ENCODE results near the gene CCDC77.

The CCDC77 gene

GRCh38 chr12:467591-467990 lies 66.1 kb downstream of the CCDC77 start:
- no peak for DNase-seq (ENCODE audit: low read depth, low spot score)
- H3K9me3 ChIP-seq (ENCODE audit: low read depth, low read length) = no peaks in the 10 kb centered on the region

GRCh38 chr12:468671-469389 lies 67.4 kb downstream of the CCDC77 start:
- TF ChIP-seq EZH2 (IDR thresholded peaks at IDR 0.05) = no peak
- TF ChIP-seq POLR2AphosphoS5 (IDR thresholded peaks at IDR 0.05; ENCODE audit: borderline replicate concordance, low read depth, low read length) = no peak
- no peak for TF ChIP-seq FOXP2 (optimal IDR thresholded peaks at IDR 0.05; ENCODE audit: control extremely low read depth, extremely low read length, insufficient read depth)
- no peak overlapping the region for H3K27ac ChIP-seq
- no peaks in the 10 kb centered on the region for H3K36me3 ChIP-seq (ENCODE audit: insufficient read depth, low read length)
- no peak overlapping the region for H3K4me3 ChIP-seq
- H3K9me3 ChIP-seq (ENCODE audit: low read depth, low read length) = no peaks in the 10 kb centered on the region
- no peak for DNase-seq (ENCODE audit: low read depth, low spot score)
- H3K9ac ChIP-seq (ENCODE audit: insufficient read length) = no peak overlapping the region

More at GRCh38 chr12:467591-467990, 66.1 kb downstream of the CCDC77 start:
- TF ChIP-seq FOXP2 (optimal IDR thresholded peaks at IDR 0.05; ENCODE audit: control extremely low read depth, extremely low read length, insufficient read depth) (no peak), EZH2 (IDR thresholded peaks at IDR 0.05) (no peak), POLR2AphosphoS5 (IDR thresholded peaks at IDR 0.05; ENCODE audit: borderline replicate concordance, low read depth, low read length) (no peak)
- Histone ChIP-seq H3K36me3 (ENCODE audit: insufficient read depth, low read length) (no peaks in the 10 kb centered on the region), H3K27ac (no peak overlapping the region), H3K4me3 (no peak overlapping the region), H3K9ac (ENCODE audit: insufficient read length) (no peak overlapping the region)

GRCh38 chr12:470133-470532 lies 68.7 kb downstream of the CCDC77 start:
- Histone ChIP-seq H3K4me3 (no peak overlapping the region), H3K36me3 (ENCODE audit: insufficient read depth, low read length) (no peaks in the 10 kb centered on the region), H3K9ac (ENCODE audit: insufficient read length) (no peak overlapping the region), H3K9me3 (ENCODE audit: low read depth, low read length) (no peaks in the 10 kb centered on the region), H3K27ac (no peak overlapping the region)
- TF ChIP-seq FOXP2 (optimal IDR thresholded peaks at IDR 0.05; ENCODE audit: control extremely low read depth, extremely low read length, insufficient read depth) (no peak), EZH2 (IDR thresholded peaks at IDR 0.05) (no peak), POLR2AphosphoS5 (IDR thresholded peaks at IDR 0.05; ENCODE audit: borderline replicate concordance, low read depth, low read length) (no peak)
- DNase-seq (ENCODE audit: low read depth, low spot score) = no peak

- TF ChIP-seq POLR2AphosphoS5 (IDR thresholded peaks at IDR 0.05; ENCODE audit: borderline replicate concordance, low read depth, low read length) = no peak
- no peak for TF ChIP-seq FOXP2 (optimal IDR thresholded peaks at IDR 0.05; ENCODE audit: control extremely low read depth, extremely low read length, insufficient read depth)
- TF ChIP-seq EZH2 (IDR thresholded peaks at IDR 0.05) = no peak
- H3K4me3 ChIP-seq = no peak overlapping the region
- H3K9me3 ChIP-seq (ENCODE audit: low read depth, low read length) = no peaks in the 10 kb centered on the region
- H3K9ac ChIP-seq (ENCODE audit: insufficient read length) = no peak overlapping the region
- DNase-seq (ENCODE audit: low read depth, low spot score) = no peak
- no peak overlapping the region for H3K27ac ChIP-seq
- no peaks in the 10 kb centered on the region for H3K36me3 ChIP-seq (ENCODE audit: insufficient read depth, low read length)
These were observed 71.8 kb downstream of the CCDC77 start for GRCh38 chr12:473198-473597.

GRCh38 chr12:473863-474577 lies 72.6 kb downstream of the CCDC77 start:
- H3K4me3 ChIP-seq = no peak overlapping the region
- H3K9me3 ChIP-seq (ENCODE audit: low read depth, low read length) = no peaks in the 10 kb centered on the region
- TF ChIP-seq POLR2AphosphoS5 (IDR thresholded peaks at IDR 0.05; ENCODE audit: borderline replicate concordance, low read depth, low read length) (no peak), EZH2 (IDR thresholded peaks at IDR 0.05) (no peak), FOXP2 (optimal IDR thresholded peaks at IDR 0.05; ENCODE audit: control extremely low read depth, extremely low read length, insufficient read depth) (no peak)
- no peaks in the 10 kb centered on the region for H3K36me3 ChIP-seq (ENCODE audit: insufficient read depth, low read length)
- no peak overlapping the region for H3K9ac ChIP-seq (ENCODE audit: insufficient read length)
- H3K27ac ChIP-seq = no peak overlapping the region
- no peak for DNase-seq (ENCODE audit: low read depth, low spot score)

GRCh38 chr12:475286-475685 lies 73.8 kb downstream of the CCDC77 start:
- Histone ChIP-seq H3K4me3 (no peak overlapping the region), H3K36me3 (ENCODE audit: insufficient read depth, low read length) (no peaks in the 10 kb centered on the region), H3K9ac (ENCODE audit: insufficient read length) (no peak overlapping the region), H3K9me3 (ENCODE audit: low read depth, low read length) (no peaks in the 10 kb centered on the region), H3K27ac (no peak overlapping the region)
- TF ChIP-seq FOXP2 (optimal IDR thresholded peaks at IDR 0.05; ENCODE audit: control extremely low read depth, extremely low read length, insufficient read depth) (no peak), POLR2AphosphoS5 (IDR thresholded peaks at IDR 0.05; ENCODE audit: borderline replicate concordance, low read depth, low read length) (no peak), EZH2 (IDR thresholded peaks at IDR 0.05) (no peak)
- no peak for DNase-seq (ENCODE audit: low read depth, low spot score)

- Histone ChIP-seq H3K27ac (no peak overlapping the region), H3K9me3 (ENCODE audit: low read depth, low read length) (no peaks in the 10 kb centered on the region), H3K9ac (ENCODE audit: insufficient read length) (no peak overlapping the region), H3K36me3 (ENCODE audit: insufficient read depth, low read length) (no peaks in the 10 kb centered on the region), H3K4me3 (no peak overlapping the region)
- TF ChIP-seq FOXP2 (optimal IDR thresholded peaks at IDR 0.05; ENCODE audit: control extremely low read depth, extremely low read length, insufficient read depth) (no peak), EZH2 (IDR thresholded peaks at IDR 0.05) (no peak), POLR2AphosphoS5 (IDR thresholded peaks at IDR 0.05; ENCODE audit: borderline replicate concordance, low read depth, low read length) (no peak)
- no peak for DNase-seq (ENCODE audit: low read depth, low spot score)
These were observed 77.7 kb downstream of the CCDC77 start for GRCh38 chr12:479161-479560.

- Histone ChIP-seq H3K9ac (ENCODE audit: insufficient read length) (no peak overlapping the region), H3K36me3 (ENCODE audit: insufficient read depth, low read length) (no peaks in the 10 kb centered on the region), H3K4me3 (no peak overlapping the region), H3K9me3 (ENCODE audit: low read depth, low read length) (no peaks in the 10 kb centered on the region), H3K27ac (no peak overlapping the region)
- no peak for TF ChIP-seq FOXP2 (optimal IDR thresholded peaks at IDR 0.05; ENCODE audit: control extremely low read depth, extremely low read length, insufficient read depth)
- TF ChIP-seq POLR2AphosphoS5 (IDR thresholded peaks at IDR 0.05; ENCODE audit: borderline replicate concordance, low read depth, low read length) = no peak
- TF ChIP-seq EZH2 (IDR thresholded peaks at IDR 0.05) = no peak
- no peak for DNase-seq (ENCODE audit: low read depth, low spot score)
These were observed 79.7 kb downstream of the CCDC77 start for GRCh38 chr12:480831-481816.
